MM.1S (cell line): ENCODE measurements around the gene CCDC181.

Source experiments
- DNase-seq: peaks from one replicate; pipeline ENCODE4 v3.0.0-alpha.2; 2015
- H2AFZ ChIP-seq: fragments of 300-600 bp; sonication (generic); 2 replicates; pipeline ENCODE4 v1.6.0; 2016; ENCODE audit warnings: antibody characterized with exemption, low read length
- H3F3A ChIP-seq: fragments of 300-600 bp; sonication (generic); 2 replicates; pipeline ENCODE4 v1.6.1; 2016; ENCODE audit warnings: mild to moderate bottlenecking, antibody characterized with exemption, low read length, moderate library complexity, mixed read lengths; ENCODE audit not compliant: insufficient read depth
- H3K27ac ChIP-seq: fragments of 300-600 bp; sonication (generic); 2 replicates; pipeline ENCODE4 v1.5.1; 2016; ENCODE audit warnings: mild to moderate bottlenecking, low read length
- H3K27me3 ChIP-seq: fragments of 300-600 bp; sonication (generic); replicated peaks from 2 replicates; pipeline ENCODE4 v1.6.0; 2016; ENCODE audit warnings: low read length; ENCODE audit not compliant: insufficient read depth
- H3K36me3 ChIP-seq: fragments of 300-600 bp; sonication (generic); replicated peaks from 2 replicates; pipeline ENCODE4 v1.6.1; 2016; ENCODE audit warnings: mild to moderate bottlenecking, low read length, mixed read lengths; ENCODE audit not compliant: insufficient read depth
- H3K4me1 ChIP-seq: fragments of 300-600 bp; sonication (generic); 2 replicates; pipeline ENCODE4 v1.6.1; 2016; ENCODE audit warnings: low read length, mixed read lengths
- H3K4me2 ChIP-seq: fragments of 300-600 bp; sonication (generic); 2 replicates; pipeline ENCODE4 v1.6.0; 2016; ENCODE audit warnings: low read depth, low read length
- H3K4me3 ChIP-seq: fragments of 300-600 bp; sonication (generic); 2 replicates; pipeline ENCODE4 v1.5.1; 2016; ENCODE audit warnings: low read length, mixed read lengths
- H3K79me2 ChIP-seq: fragments of 300-600 bp; sonication (generic); 2 replicates; pipeline ENCODE4 v1.6.1; 2016; ENCODE audit warnings: mixed run types, low read length, mixed read lengths
- H3K9ac ChIP-seq: fragments of 300-600 bp; sonication (generic); 2 replicates; pipeline ENCODE4 v1.6.1; 2016; ENCODE audit warnings: low read length, mixed read lengths
- H3K9me2 ChIP-seq: fragments of 300-600 bp; sonication (generic); replicated peaks from 2 replicates; pipeline ENCODE4 v1.6.1; 2016; ENCODE audit warnings: mild to moderate bottlenecking, low read length, mixed read lengths; ENCODE audit not compliant: insufficient read depth
- H3K9me3 ChIP-seq: fragments of 300-600 bp; sonication (generic); replicated peaks from 2 replicates; pipeline ENCODE4 v1.6.1; 2016; ENCODE audit warnings: mild to moderate bottlenecking, low read length, mixed read lengths; ENCODE audit not compliant: insufficient read depth
- H4K20me1 ChIP-seq: fragments of 300-600 bp; sonication (generic); 2 replicates; pipeline ENCODE4 v1.6.1; 2016; ENCODE audit warnings: mild to moderate bottlenecking, low read length, moderate library complexity, mixed read lengths; ENCODE audit not compliant: insufficient read depth
- CTCF ChIP-seq: fragments of 300-600 bp; sonication (generic); IDR thresholded peaks from 2 replicates; pipeline ENCODE4 v1.5.1; 2016; ENCODE audit warnings: antibody characterized with exemption, low read length, mixed read lengths
- EZH2 ChIP-seq: fragments of 300-600 bp; sonication (generic); optimal IDR thresholded peaks from 2 replicates; pipeline ENCODE3; 2017; ENCODE audit warnings: low read depth, mild to moderate bottlenecking, antibody characterized with exemption, low read length, mixed read lengths
- EZH2phosphoT487 ChIP-seq: fragments of 300-600 bp; sonication (generic); IDR thresholded peaks from 2 replicates; pipeline ENCODE4 v1.6.1; 2018; ENCODE audit warnings: antibody characterized with exemption, low read length

CCDC181 gene

GRCh38 chr1:169346036-169346589, 81.2 kb downstream of the CCDC181 start:
- no peaks in the 10 kb centered on the region for H3K79me2 ChIP-seq
- no peak overlapping the region for H2AFZ ChIP-seq
- no peak overlapping the region for H3K27ac ChIP-seq
- H3K27me3 ChIP-seq, result no peaks in the 10 kb centered on the region
- TF ChIP-seq EZH2 (no peak), EZH2phosphoT487 (no peak), CTCF (no peak)
- H3K9me2 ChIP-seq, result no peaks in the 10 kb centered on the region
- H3K4me3 ChIP-seq, result no peak overlapping the region
- no peaks in the 10 kb centered on the region for H4K20me1 ChIP-seq
- no peak overlapping the region for H3K4me2 ChIP-seq
- no peak for DNase-seq
- H3K9ac ChIP-seq, result no peak overlapping the region
- no peaks in the 10 kb centered on the region for H3K36me3 ChIP-seq
- H3K4me1 ChIP-seq, result no peaks in the 10 kb centered on the region
- H3F3A ChIP-seq, result no peaks in the 10 kb centered on the region
- no peaks in the 10 kb centered on the region for H3K9me3 ChIP-seq

GRCh38 chr1:169345511-169345910, 81.8 kb downstream of the CCDC181 start:
- no peaks in the 10 kb centered on the region for H3K4me1 ChIP-seq
- H3K9ac ChIP-seq, result no peak overlapping the region
- H3K27ac ChIP-seq, result no peak overlapping the region
- H3F3A ChIP-seq, result no peaks in the 10 kb centered on the region
- H3K79me2 ChIP-seq, result no peaks in the 10 kb centered on the region
- no peak overlapping the region for H3K4me2 ChIP-seq
- H2AFZ ChIP-seq, result no peak overlapping the region
- no peaks in the 10 kb centered on the region for H3K36me3 ChIP-seq
- H3K9me2 ChIP-seq, result no peaks in the 10 kb centered on the region
- TF ChIP-seq EZH2phosphoT487, result no peak
- TF ChIP-seq EZH2, result no peak
- no peak for TF ChIP-seq CTCF
- H3K4me3 ChIP-seq, result no peak overlapping the region
- DNase-seq, result no peak
- no peaks in the 10 kb centered on the region for H3K27me3 ChIP-seq
- H4K20me1 ChIP-seq, result no peaks in the 10 kb centered on the region
- no peaks in the 10 kb centered on the region for H3K9me3 ChIP-seq
